BE2C (cell line): ENCODE results near the gene DOC2A.

Experiments
- DNase-seq: peaks from one replicate; pipeline ENCODE4 v3.0.0-alpha.2; 2020
- H3K27me3 ChIP-seq: fragments of 250-450 bp; sonication (Bioruptor Pico); 2 replicates; pipeline ENCODE4 v1.5.1; 2020; ENCODE audit warnings: mild to moderate bottlenecking
- H3K36me3 ChIP-seq: fragments of 250-450 bp; sonication (Bioruptor Pico); 2 replicates; pipeline ENCODE4 v1.5.1; 2020; ENCODE audit warnings: mild to moderate bottlenecking
- H3K4me1 ChIP-seq: fragments of 250-450 bp; sonication (Bioruptor Pico); 2 replicates; pipeline ENCODE4 v1.5.1; 2020
- H3K4me3 ChIP-seq: 2 replicates; pipeline ENCODE4 v1.5.1; 2011; ENCODE audit warnings: low read depth, low read length
- H3K9me3 ChIP-seq: fragments of 250-450 bp; sonication (Bioruptor Pico); 2 replicates; pipeline ENCODE4 v1.5.1; 2020
- TF ChIP-seq, protein P1 (sequence below): IDR thresholded peaks from 2 replicates; pipeline ENCODE4 v1.5.1; 2012; ENCODE audit warnings: mild to moderate bottlenecking, low read depth, low read length

DOC2A gene

DNA sequence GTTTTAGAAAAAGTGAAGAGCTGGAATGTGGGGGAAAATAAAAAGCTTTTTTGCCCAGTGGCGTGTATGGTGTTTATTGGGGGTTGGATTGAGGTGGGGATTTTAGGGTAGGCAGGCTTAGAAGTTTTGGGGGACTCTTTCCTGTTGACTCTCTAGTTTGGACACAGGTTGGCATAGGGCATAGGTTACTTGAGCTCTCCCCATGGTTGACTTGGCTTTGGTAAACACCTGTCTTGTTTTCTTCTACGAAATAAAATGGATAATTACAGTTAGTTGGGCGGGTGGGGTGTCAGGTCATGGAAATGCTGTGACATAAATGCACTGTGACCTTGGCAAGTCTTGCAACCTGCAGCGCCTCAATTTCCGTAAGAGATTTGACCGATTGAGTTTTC is 37.8 kb downstream of the DOC2A start:
- peaks cover 8% of the 10 kb centered on the region; the same call in 1 of the 2 replicates for H3K9me3 ChIP-seq
- no peak overlapping the region for H3K4me3 ChIP-seq
- H3K4me1 ChIP-seq: no peaks in the 10 kb centered on the region
- no peaks in the 10 kb centered on the region for H3K27me3 ChIP-seq
- H3K36me3 ChIP-seq: peaks cover 5% of the 10 kb centered on the region
- TF ChIP-seq, protein P1, sequence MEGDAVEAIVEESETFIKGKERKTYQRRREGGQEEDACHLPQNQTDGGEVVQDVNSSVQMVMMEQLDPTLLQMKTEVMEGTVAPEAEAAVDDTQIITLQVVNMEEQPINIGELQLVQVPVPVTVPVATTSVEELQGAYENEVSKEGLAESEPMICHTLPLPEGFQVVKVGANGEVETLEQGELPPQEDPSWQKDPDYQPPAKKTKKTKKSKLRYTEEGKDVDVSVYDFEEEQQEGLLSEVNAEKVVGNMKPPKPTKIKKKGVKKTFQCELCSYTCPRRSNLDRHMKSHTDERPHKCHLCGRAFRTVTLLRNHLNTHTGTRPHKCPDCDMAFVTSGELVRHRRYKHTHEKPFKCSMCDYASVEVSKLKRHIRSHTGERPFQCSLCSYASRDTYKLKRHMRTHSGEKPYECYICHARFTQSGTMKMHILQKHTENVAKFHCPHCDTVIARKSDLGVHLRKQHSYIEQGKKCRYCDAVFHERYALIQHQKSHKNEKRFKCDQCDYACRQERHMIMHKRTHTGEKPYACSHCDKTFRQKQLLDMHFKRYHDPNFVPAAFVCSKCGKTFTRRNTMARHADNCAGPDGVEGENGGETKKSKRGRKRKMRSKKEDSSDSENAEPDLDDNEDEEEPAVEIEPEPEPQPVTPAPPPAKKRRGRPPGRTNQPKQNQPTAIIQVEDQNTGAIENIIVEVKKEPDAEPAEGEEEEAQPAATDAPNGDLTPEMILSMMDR: no peak
- DNase-seq: no peak

DNA sequence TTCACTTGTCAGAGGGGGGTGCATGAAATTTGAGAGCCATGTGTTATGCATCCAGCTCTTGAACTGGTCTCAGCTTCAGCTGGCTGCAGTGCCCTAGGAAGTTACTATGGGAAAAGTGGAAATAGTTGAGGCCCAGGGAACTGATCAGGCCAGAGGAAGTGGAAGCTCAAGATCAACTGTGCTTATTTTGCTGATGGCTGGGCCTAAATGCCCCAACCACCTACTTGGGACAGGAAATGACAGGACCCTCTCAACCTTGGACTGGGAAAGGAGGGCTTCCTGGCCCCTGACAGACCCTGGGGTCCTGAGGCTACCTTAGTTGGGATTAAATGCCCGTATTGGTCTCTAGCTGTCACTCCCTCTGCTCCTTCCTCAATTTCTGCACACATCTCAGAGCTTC is 38.3 kb downstream of the DOC2A start:
- TF ChIP-seq, protein P1: no peak
- no peak for DNase-seq
- H3K36me3 ChIP-seq: no peaks in the 10 kb centered on the region; the same call in 1 of the 2 replicates

DNA sequence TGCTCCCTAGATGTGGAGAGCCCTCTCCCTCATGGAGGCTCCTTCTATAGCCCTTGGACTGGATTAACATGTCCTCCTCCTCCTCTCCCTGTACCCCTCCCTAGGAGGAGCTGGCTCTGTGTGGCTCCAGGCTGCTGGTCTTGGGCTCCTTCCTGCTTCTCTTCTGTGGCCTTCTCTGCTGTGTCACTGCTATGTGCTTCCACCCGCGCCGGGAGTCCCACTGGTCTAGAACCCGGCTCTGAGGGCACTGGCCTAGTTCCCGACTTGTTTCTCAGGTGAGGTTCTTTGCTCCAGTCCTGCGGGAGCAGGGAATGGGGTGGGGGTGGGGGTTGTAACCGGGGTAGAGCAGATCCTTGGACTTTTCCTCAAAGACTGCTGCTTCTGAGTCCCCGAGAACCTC is 39.5 kb downstream of the DOC2A start:
- no peak overlapping the region for H3K4me3 ChIP-seq
- peaks cover 8% of the 10 kb centered on the region; the same call in 1 of the 2 replicates for H3K9me3 ChIP-seq
- no peaks in the 10 kb centered on the region for H3K27me3 ChIP-seq
- TF ChIP-seq, protein P1: no peak
- H3K36me3 ChIP-seq: no peaks in the 10 kb centered on the region
- DNase-seq: no peak
- H3K4me1 ChIP-seq: no peaks in the 10 kb centered on the region

More for the DNA sequence above, 38.3 kb downstream of the DOC2A start:
- Histone ChIP-seq H3K27me3 (no peaks in the 10 kb centered on the region), H3K9me3 (peaks cover 8% of the 10 kb centered on the region; the same call in 1 of the 2 replicates), H3K4me1 (no peaks in the 10 kb centered on the region), H3K4me3 (no peak overlapping the region)

DNA sequence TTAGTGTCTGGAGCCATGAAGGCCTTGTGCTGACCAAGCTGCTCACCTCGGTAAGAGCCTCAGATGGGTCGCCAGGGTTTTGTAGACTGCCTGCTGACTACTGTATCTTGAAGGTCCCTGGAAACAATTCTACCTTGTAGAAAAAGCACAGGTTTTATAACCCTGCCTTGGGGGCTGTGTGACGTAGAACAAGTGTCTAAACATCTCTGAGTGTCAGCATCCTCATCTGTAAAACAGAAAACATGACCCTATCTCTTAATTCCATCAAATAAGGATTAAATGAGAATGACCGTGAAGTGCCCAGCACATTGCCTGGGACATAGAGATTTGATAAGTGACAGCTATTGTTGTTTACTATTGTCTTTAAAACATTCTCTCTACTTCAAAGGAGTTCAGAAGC is 42.6 kb downstream of the DOC2A start:
- H3K36me3 ChIP-seq: no peaks in the 10 kb centered on the region
- H3K9me3 ChIP-seq: peaks cover 8% of the 10 kb centered on the region; the same call in 1 of the 2 replicates
- no peak for DNase-seq
- TF ChIP-seq, protein P1: no peak
- H3K27me3 ChIP-seq: no peaks in the 10 kb centered on the region
- no peaks in the 10 kb centered on the region for H3K4me1 ChIP-seq
- H3K4me3 ChIP-seq: no peak overlapping the region

DNA sequence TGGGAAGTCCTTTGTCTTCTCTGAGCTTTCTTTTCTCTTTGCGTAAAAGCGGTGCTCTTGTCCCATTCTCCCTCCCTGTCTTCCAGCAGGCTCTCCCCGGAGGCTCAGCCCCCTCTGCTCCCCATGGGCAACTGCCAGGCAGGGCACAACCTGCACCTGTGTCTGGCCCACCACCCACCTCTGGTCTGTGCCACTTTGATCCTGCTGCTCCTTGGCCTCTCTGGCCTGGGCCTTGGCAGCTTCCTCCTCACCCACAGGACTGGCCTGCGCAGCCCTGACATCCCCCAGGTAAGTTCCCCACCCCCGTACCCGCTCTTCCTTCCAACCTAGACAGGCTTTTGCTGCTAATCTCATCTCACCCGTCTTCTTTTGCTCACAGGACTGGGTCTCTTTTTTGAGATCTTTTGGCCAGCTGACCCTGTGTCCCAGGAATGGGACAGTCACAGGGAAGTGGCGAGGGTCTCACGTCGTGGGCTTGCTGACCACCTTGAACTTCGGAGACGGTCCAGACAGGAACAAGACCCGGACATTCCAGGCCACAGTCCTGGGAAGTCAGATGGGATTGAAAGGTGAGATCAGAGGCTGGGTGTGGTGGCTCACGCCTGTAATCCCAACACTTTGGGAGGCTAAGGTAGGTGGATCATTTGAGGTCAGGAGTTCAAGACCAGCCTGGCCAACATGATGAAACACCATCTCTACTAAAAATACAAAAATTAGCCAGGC is 47.6 kb downstream of the DOC2A start:
- Histone ChIP-seq H3K9me3 (no peaks in the 10 kb centered on the region), H3K36me3 (no peaks in the 10 kb centered on the region), H3K27me3 (no peaks in the 10 kb centered on the region), H3K4me1 (no peaks in the 10 kb centered on the region), H3K4me3 (no peak overlapping the region)
- DNase-seq: no peak
- TF ChIP-seq, protein P1: no peak

DNA sequence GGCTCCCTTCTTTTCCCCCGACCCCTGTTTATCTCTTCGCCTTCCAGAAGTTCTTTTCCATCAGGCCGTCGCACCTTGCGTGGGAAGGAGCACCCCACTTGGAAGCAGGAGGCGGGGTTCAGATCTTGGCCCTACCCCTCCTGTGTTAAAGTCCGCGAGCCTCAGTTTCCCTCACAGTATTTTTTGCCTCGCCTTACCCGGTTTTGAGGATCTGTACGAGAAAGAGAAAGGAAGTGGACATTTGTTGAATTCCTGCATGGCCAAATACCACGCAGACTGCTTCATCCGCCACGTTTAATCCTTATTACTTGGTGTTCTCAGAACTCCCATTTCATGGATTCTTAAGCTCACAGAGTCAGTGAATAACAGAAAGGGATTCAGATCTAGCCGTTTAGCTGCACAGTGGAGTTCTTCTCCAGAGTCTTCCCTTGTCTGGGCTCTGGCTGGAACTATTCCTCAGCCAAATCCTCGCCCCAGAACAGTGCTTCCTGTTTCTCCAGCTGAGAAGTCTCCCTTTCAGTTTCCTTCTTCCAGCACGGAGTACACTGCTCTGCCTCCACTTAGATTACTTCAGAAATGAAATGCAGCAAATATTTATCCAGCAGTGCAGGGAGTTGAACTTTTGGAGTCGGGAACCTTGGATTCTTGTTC is 48.4 kb downstream of the DOC2A start:
- Histone ChIP-seq H3K4me1 (no peaks in the 10 kb centered on the region), H3K9me3 (no peaks in the 10 kb centered on the region), H3K27me3 (no peaks in the 10 kb centered on the region), H3K4me3 (peak overlapping the region; percentile 81), H3K36me3 (no peaks in the 10 kb centered on the region)
- no peak for DNase-seq
- TF ChIP-seq, protein P1: no peak
